GM12873 (cell line): Measurements from ENCODE around the gene ZNF598.

Experiments used
- CTCF ChIP-seq: IDR thresholded peaks from 2 replicates; pipeline ENCODE4 v1.5.1; 2012; ENCODE audit warnings: low read depth, mild to moderate bottlenecking, moderate library complexity, low read length, control low read depth; ENCODE audit not compliant: insufficient read depth; ENCODE audit errors: missing control alignments

ZNF598 gene

GRCh38 chr16:2043667-2044451 is 34.2 kb upstream of the ZNF598 start:
- no peak for TF ChIP-seq CTCF

GRCh38 chr16:2042986-2043666 is 33.5 kb upstream of the ZNF598 start:
- TF ChIP-seq CTCF = no peak

GRCh38 chr16:2042171-2042985 is 32.8 kb upstream of the ZNF598 start:
- TF ChIP-seq CTCF = no peak

GRCh38 chr16:2040787-2041522 is 31.3 kb upstream of the ZNF598 start:
- TF ChIP-seq CTCF = no peak

GRCh38 chr16:2040041-2040786 is 30.6 kb upstream of the ZNF598 start:
- no peak for TF ChIP-seq CTCF

- TF ChIP-seq CTCF = no peak
Observed at GRCh38 chr16:2039274-2040031, 29.8 kb upstream of the ZNF598 start.
